AG09309 (cell line): ENCODE data around the gene VPREB1.

Source experiments
- DNase-seq: peaks from one replicate; pipeline ENCODE4 v3.0.0-alpha.2; 2010; ENCODE audit warnings: low read depth
- H3K4me3 ChIP-seq: 2 replicates; pipeline ENCODE4 v1.5.1; 2011; ENCODE audit warnings: mild to moderate bottlenecking, low read depth, low read length, moderate library complexity; ENCODE audit not compliant: control insufficient read depth
- TF ChIP-seq, protein P1 (sequence below): IDR thresholded peaks from 2 replicates; pipeline ENCODE4 v1.5.1; 2011; ENCODE audit warnings: mild to moderate bottlenecking, low read depth, low read length, inconsistent platforms; ENCODE audit not compliant: insufficient read depth, control insufficient read depth; ENCODE audit errors: missing control alignments

Gene VPREB1

DNA sequence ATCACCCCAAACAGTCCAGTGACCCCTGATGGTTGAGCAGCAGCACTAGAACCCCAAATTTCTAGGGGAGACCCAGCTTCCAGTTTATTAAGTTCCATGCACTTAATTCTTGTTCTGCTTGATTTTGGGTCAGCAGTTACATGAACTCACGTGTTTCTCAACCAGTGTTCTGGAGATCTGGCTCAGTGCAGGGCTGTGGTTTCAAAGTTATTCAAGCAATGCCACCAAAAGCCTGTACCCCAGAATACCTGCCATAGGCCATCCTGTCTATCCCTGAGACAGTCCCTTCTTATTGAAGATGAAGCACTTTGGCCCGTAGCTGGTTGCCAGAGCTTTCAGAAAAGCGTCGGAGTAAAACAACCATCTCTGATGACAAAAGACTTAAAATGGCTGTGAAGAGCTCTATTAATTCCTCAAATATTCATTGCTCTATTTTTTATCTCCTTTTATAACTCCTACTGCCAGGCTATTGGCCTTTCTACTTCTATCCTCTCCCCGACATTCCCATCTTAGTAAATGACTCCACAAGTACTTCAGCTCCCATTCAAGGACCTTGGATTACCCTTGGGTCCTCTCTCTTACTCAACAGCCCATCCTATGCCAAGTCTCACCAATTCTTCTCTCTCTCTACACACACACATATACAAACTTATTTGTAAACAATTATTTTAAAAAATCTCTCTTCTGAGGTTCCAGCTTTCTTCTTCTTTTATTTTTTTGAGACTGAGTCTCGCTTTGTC lies 18.0 kb upstream of the VPREB1 start:
- H3K4me3 ChIP-seq: no peak overlapping the region
- TF ChIP-seq, protein P1, sequence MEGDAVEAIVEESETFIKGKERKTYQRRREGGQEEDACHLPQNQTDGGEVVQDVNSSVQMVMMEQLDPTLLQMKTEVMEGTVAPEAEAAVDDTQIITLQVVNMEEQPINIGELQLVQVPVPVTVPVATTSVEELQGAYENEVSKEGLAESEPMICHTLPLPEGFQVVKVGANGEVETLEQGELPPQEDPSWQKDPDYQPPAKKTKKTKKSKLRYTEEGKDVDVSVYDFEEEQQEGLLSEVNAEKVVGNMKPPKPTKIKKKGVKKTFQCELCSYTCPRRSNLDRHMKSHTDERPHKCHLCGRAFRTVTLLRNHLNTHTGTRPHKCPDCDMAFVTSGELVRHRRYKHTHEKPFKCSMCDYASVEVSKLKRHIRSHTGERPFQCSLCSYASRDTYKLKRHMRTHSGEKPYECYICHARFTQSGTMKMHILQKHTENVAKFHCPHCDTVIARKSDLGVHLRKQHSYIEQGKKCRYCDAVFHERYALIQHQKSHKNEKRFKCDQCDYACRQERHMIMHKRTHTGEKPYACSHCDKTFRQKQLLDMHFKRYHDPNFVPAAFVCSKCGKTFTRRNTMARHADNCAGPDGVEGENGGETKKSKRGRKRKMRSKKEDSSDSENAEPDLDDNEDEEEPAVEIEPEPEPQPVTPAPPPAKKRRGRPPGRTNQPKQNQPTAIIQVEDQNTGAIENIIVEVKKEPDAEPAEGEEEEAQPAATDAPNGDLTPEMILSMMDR: no peak
- DNase-seq: no peak

GRCh38 chr22:22228421-22228820 lies 16.2 kb upstream of the VPREB1 start:
- H3K4me3 ChIP-seq: no peak overlapping the region
- TF ChIP-seq, protein P1: no peak
- no peak for DNase-seq

- no peak for DNase-seq
- TF ChIP-seq, protein P1: no peak
- no peak overlapping the region for H3K4me3 ChIP-seq
Observed at GRCh38 chr22:22228921-22229320, 15.7 kb upstream of the VPREB1 start.

DNA sequence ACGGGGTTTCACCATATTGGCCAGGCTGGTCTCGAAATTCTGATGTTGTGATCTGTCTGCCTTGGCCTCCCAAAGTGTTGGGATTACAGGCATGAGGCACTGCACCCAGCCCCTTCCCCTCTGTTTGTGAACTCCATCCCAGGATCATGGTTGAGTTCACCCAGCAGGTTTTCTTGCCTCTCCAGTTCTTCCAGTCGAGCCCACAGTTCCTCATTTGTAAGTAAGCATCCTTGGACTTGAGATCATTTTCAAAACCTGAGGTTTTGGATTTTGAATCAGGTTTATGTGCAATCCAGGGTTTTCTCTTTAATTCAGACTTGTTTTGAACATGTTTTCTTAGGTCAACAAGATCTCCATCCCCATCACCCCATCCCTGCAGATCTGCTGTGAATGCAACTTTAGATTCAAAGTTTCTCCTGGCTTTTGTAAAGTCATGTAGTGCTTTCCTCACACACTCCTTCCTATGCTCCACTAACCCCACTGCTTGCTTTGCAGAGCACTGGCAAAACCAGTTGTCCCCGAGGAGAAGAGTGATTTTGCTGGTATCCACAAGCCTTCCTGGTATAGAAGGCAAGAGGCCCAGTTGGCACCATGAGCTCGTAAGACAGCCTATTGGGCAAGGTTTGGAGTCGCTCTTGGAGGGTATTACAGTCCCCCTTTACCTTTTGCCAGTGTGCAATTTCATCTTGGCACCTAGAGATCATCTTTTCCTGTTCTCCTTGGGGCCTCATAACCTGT lies 14.7 kb upstream of the VPREB1 start:
- no peak overlapping the region for H3K4me3 ChIP-seq
- TF ChIP-seq, protein P1: no peak
- no peak for DNase-seq

DNA sequence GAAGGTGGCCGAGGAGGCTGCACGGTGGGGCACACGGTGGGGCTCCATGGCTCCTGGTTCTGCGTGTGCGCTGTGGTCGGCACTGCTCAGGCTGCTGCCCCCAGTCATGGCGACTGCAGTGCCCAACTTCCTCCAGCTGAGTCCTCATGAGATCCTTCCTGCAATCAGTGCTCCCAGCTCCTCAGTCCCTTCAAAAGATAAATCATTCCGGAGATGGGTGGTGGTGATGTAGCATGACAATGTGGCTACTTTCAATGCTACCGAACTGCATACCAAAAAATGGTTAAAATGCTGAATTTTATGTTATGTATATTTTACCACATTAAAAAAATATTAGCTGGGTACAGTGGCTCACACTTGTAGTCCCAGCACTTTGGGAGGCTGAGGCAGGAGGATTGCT lies 14.1 kb upstream of the VPREB1 start:
- TF ChIP-seq, protein P1: no peak
- H3K4me3 ChIP-seq: no peak overlapping the region
- DNase-seq: no peak

GRCh38 chr22:22233081-22233480 lies 11.5 kb upstream of the VPREB1 start:
- DNase-seq: no peak
- TF ChIP-seq, protein P1: no peak
- H3K4me3 ChIP-seq: no peak overlapping the region
